Mesenchymal stem cell (in vitro differentiated cells and primary cell): ENCODE results near the gene KCNG4.
A peak's percentile ranks its signal among the peaks of the same experiment; 100 is the strongest.

Experiments used
- DNase-seq: peaks from one replicate; pipeline ENCODE4 v3.0.0-alpha.2; 2013
- H2AFZ ChIP-seq: one replicate; pipeline ENCODE4 v1.6.1; 2013; ENCODE audit warnings: low read depth, mild to moderate bottlenecking, control low read depth, inconsistent platforms, low read length, moderate library complexity
- H2AK5ac ChIP-seq: 2 replicates; pipeline ENCODE4 v1.6.1; 2013; ENCODE audit warnings: low read length, moderate library complexity, mild to moderate bottlenecking, inconsistent platforms; ENCODE audit not compliant: severe bottlenecking
- H2BK120ac ChIP-seq: one replicate; pipeline ENCODE4 v1.6.1; 2013; ENCODE audit warnings: low read depth, mild to moderate bottlenecking, inconsistent platforms, low read length, moderate library complexity
- H2BK12ac ChIP-seq, 2 experiments: one replicate each; pipeline ENCODE4 v1.6.1; 2013; ENCODE audit warnings: inconsistent platforms in 2 of 2, low read length in 2 of 2, mild to moderate bottlenecking in 2 of 2, moderate library complexity in 2 of 2, control low read depth in 1 of 2
- H2BK15ac ChIP-seq: one replicate; pipeline ENCODE4 v1.6.1; 2013; ENCODE audit warnings: mild to moderate bottlenecking, low read depth, inconsistent platforms; ENCODE audit not compliant: poor library complexity, severe bottlenecking
- H2BK5ac ChIP-seq: 2 replicates; pipeline ENCODE4 v1.6.1; 2013; ENCODE audit warnings: low read depth, mild to moderate bottlenecking, low read length, control low read depth, inconsistent platforms; ENCODE audit not compliant: poor library complexity, severe bottlenecking
- H3K14ac ChIP-seq, 2 experiments: one replicate each; pipeline ENCODE4 v1.6.1; 2013; ENCODE audit warnings: inconsistent platforms in 2 of 2, low read length in 2 of 2, control low read depth in 1 of 2, mild to moderate bottlenecking in 1 of 2, moderate library complexity in 1 of 2
- H3K18ac ChIP-seq, 2 experiments: one replicate each; pipeline ENCODE4 v1.6.1; 2013; ENCODE audit warnings: inconsistent platforms in 2 of 2, low read length in 2 of 2, control low read depth in 1 of 2, low read depth in 1 of 2, mild to moderate bottlenecking in 1 of 2
- H3K23ac ChIP-seq, 2 experiments: one replicate each; pipeline ENCODE4 v1.6.1; 2013; ENCODE audit warnings: inconsistent platforms in 2 of 2, low read length in 2 of 2, mild to moderate bottlenecking in 2 of 2, moderate library complexity in 2 of 2, control low read depth in 1 of 2
- H3K27ac ChIP-seq: 2 replicates; pipeline ENCODE4 v1.5.1; 2013; ENCODE audit warnings: mild to moderate bottlenecking, moderate library complexity, low read length, control low read depth, inconsistent platforms; ENCODE audit not compliant: poor library complexity, severe bottlenecking
- H3K27me3 ChIP-seq, 2 experiments: 2 replicates each; pipeline versions ENCODE4 v1.6.1 to v1.7.0; 2013; ENCODE audit warnings: low read length in 2 of 2, mild to moderate bottlenecking in 2 of 2, moderate library complexity in 2 of 2, control low read depth in 1 of 2, inconsistent platforms in 1 of 2; ENCODE audit not compliant: control insufficient read depth in 1 of 2, insufficient read depth in 1 of 2
- H3K36me3 ChIP-seq, 2 experiments: 2 replicates each; pipeline versions ENCODE4 v1.6.1 to v1.7.0; 2013; ENCODE audit warnings: low read length in 2 of 2, control low read depth in 1 of 2, inconsistent platforms in 1 of 2, low read depth in 1 of 2, mild to moderate bottlenecking in 1 of 2; ENCODE audit not compliant: insufficient read depth in 2 of 2, control insufficient read depth in 1 of 2
- H3K4ac ChIP-seq, 2 experiments: one replicate each; pipeline ENCODE4 v1.6.1; 2013; ENCODE audit warnings: inconsistent platforms in 2 of 2, low read length in 2 of 2, mild to moderate bottlenecking in 2 of 2, moderate library complexity in 2 of 2, control low read depth in 1 of 2, low read depth in 1 of 2
- H3K4me1 ChIP-seq: 2 replicates; pipeline ENCODE4 v1.6.1; 2013; ENCODE audit warnings: low read depth, low read length, control low read depth; ENCODE audit not compliant: control insufficient read depth, insufficient read depth
- H3K4me2 ChIP-seq: 2 replicates; pipeline ENCODE4 v1.6.1; 2013; ENCODE audit warnings: low read length, mild to moderate bottlenecking, inconsistent platforms; ENCODE audit not compliant: poor library complexity, severe bottlenecking
- H3K4me3 ChIP-seq, 2 experiments: 2 replicates each; pipeline versions ENCODE4 v1.5.1 to v1.7.0; 2013; ENCODE audit warnings: low read length in 2 of 2, mild to moderate bottlenecking in 2 of 2, control low read depth in 1 of 2, low read depth in 1 of 2; ENCODE audit not compliant: insufficient read depth in 1 of 2
- H3K79me1 ChIP-seq: replicated peaks from 2 replicates; pipeline ENCODE4 v1.6.1; 2013; ENCODE audit warnings: mild to moderate bottlenecking, control low read depth, low read length, inconsistent platforms; ENCODE audit not compliant: poor library complexity, severe bottlenecking
- H3K9ac ChIP-seq: 2 replicates; pipeline ENCODE4 v1.7.0; 2013; ENCODE audit warnings: mild to moderate bottlenecking, low read length, moderate library complexity
- H3K9me3 ChIP-seq: 2 replicates; pipeline ENCODE4 v1.7.0; 2013; ENCODE audit warnings: mild to moderate bottlenecking, low read length; ENCODE audit not compliant: control insufficient read depth
- H4K8ac ChIP-seq: one replicate; pipeline ENCODE4 v1.6.1; 2013; ENCODE audit warnings: inconsistent platforms, mild to moderate bottlenecking, low read length, moderate library complexity
- H4K91ac ChIP-seq: one replicate; pipeline ENCODE4 v1.6.1; 2013; ENCODE audit warnings: mild to moderate bottlenecking, low read length, inconsistent platforms
- WGBS: methylation state at CpG from one replicate; pipeline ENCODE4 v1.1.7; 2013; ENCODE audit warnings: mixed read lengths; 5-methylcytosine and 5-hydroxymethylcytosine counted together

KCNG4 gene

DNA sequence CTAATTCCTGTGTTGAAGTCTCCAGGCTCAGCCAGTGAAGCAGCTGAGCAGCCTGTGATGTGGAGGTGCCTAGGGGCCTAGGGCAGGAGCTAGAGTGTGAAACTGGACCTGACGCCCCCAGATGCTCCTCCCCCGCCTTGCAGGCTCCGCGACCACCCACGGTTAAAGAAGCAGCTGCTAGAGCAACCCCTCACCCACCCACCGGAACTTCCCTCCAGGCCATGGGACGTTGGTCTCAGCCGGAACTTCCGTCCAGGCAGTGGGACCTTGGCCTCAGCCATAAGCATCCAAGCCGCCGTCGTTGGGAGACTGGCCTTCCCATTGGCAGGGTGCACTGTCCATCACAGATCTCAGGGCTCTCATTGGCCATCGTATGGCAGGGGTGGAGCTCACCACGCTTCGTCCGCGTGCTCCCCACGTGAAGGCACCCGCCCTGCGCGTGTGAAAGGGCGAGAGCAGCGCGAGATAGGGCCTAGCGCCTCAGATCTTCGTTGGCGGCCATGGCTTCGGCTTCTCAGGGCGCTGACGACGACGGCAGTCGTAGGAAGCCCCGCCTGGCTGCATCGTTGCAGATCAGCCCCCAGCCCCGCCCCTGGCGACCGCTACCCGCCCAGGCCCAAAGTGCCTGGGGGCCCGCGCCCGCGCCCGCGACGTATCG lies 49.0 kb downstream of the KCNG4 start, which contains the start of gene ADAD2:
Gene ADAD2 (plus strand): TSS at position 427 of the 658 bp plus-strand sequence. CDS start 74 bp downstream, at position 501.
- no peaks in the 10 kb centered on the region for H3K9me3 ChIP-seq
- peak within 1 kb of the TSS in 1 of 2 experiments; percentile 14 for H3K18ac ChIP-seq
- H3K14ac ChIP-seq: peak within 1 kb of the TSS in 1 of 2 experiments; percentile 37
- no peak within 1 kb of the TSS for H3K4ac ChIP-seq
- no peak within 1 kb of the TSS for H3K27ac ChIP-seq
- peaks cover 6% of the 10 kb centered on the region for H3K79me1 ChIP-seq
- H2AFZ ChIP-seq: no peak within 1 kb of the TSS
- peaks cover 0 to 2% of the 10 kb centered on the region in 2 experiments for H3K36me3 ChIP-seq
- no peak within 1 kb of the TSS for H3K23ac ChIP-seq
- H2BK120ac ChIP-seq: no peak within 1 kb of the TSS
- 89% methylated on average over 47 of the region's 47 CpGs for WGBS
- peak; percentile 33 for DNase-seq
- H2AK5ac ChIP-seq: no peak within 1 kb of the TSS
- H3K4me2 ChIP-seq: no peak within 1 kb of the TSS
- H2BK12ac ChIP-seq: no peak within 1 kb of the TSS
- no peak within 1 kb of the TSS for H3K9ac ChIP-seq
- no peak within 1 kb of the TSS for H2BK5ac ChIP-seq
- no peak within 1 kb of the TSS for H4K8ac ChIP-seq
- no peak within 1 kb of the TSS for H4K91ac ChIP-seq
- H3K27me3 ChIP-seq: peaks cover 17 to 28% of the 10 kb centered on the region in 2 experiments
- peak within 1 kb of the TSS in 1 of 2 experiments; percentile 32 for H3K4me3 ChIP-seq
- H2BK15ac ChIP-seq: no peak within 1 kb of the TSS
- H3K4me1 ChIP-seq: peaks cover 8% of the 10 kb centered on the region

DNA sequence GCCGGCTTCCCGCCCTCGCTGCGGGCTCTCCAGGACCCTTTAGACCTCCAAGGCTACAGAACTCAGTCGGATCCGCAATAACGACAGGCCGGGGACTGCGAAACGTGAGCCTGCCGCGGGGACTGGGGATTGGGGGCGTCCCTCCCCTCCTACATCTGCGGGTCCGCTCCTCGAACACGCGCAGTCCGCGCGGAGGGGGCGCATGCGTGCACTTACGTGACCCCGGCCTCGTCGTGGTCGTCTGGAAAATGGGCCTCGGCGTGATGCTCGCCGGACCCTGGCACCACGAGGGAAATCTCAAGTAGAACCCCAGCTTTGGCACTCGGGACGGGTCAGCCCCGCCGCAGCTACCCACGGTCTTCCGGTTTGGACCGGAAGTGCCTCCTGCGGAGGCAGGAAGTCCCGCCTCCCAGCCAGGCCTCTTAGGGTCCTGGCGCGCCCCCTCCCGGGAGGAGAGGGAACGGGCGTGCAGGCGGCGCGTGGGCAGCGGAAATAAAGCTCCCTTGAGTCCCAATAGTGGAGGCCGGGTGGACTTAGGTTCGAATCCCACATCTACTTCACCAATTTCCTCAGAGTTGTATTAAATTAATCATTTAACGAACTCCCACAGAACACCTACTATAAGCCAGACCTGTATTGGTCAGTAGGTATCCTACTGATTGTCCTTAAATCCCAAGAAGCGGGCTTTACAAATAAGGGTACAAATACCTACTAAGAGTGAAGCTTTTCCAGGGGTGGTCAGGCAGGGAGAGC lies 53.0 kb downstream of the KCNG4 start, which contains the start of gene TAF1C:
Gene TAF1C (minus strand): TSS at position 373 of the 753 bp plus-strand sequence. CDS start 2,069 bp downstream, outside the sequence.
- Histone ChIP-seq H3K27me3 (no peaks in the 10 kb centered on the region), H3K14ac (peak within 1 kb of the TSS in 1 of 2 experiments; percentile 99), H2BK5ac (peak within 1 kb of the TSS; percentile 79), H3K4ac (peak within 1 kb of the TSS; percentile 94 to 95), H3K9ac (peak within 1 kb of the TSS; percentile 95), H3K36me3 (peaks cover 30 to 37% of the 10 kb centered on the region in 2 experiments), H3K27ac (no peak within 1 kb of the TSS), H3K23ac (peak within 1 kb of the TSS in 1 of 2 experiments; percentile 95), H2AK5ac (no peak within 1 kb of the TSS), H3K4me3 (peak within 1 kb of the TSS; percentile 98 to 99), H2BK12ac (peak within 1 kb of the TSS; percentile 35 to 49), H2BK15ac (peak within 1 kb of the TSS; percentile 80), H3K18ac (peak within 1 kb of the TSS; percentile 98 to 99), H3K4me1 (peaks cover 7% of the 10 kb centered on the region), H3K4me2 (peak within 1 kb of the TSS; percentile 89), H3K9me3 (no peaks in the 10 kb centered on the region), H2AFZ (peak within 1 kb of the TSS; percentile 97), H3K79me1 (peaks cover 37% of the 10 kb centered on the region), H4K8ac (peak within 1 kb of the TSS; percentile 93), H2BK120ac (no peak within 1 kb of the TSS), H4K91ac (peak within 1 kb of the TSS; percentile 83)
- 3% methylated on average over 55 of the region's 55 CpGs for WGBS
- DNase-seq: peak; percentile 93

DNA sequence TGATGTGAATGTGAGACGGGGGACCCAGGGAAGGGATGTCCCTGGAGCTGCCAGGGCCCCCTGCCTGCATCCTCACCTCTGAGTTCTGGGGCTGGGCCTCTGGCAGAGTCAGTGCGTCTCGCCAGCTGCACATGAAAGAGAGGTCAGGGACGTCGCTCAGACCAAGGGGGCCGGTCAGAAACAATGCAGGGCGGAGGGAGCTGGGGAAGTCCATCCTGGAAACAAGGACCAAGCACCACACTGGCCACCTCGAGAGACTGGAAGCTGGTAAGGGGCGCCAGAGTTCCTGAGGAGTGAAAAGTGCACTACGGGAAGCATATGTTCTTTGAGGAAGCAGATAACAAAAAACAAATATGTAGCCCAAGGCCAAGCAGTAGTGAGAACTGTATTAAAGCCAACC lies 55.0 kb downstream of the KCNG4 start:
- Histone ChIP-seq H3K23ac (no peak overlapping the region), H2BK5ac (no peak overlapping the region), H3K4me3 (no peak overlapping the region), H2AFZ (no peak overlapping the region), H2BK15ac (no peak overlapping the region), H3K4ac (no peak overlapping the region), H3K9ac (no peak overlapping the region), H2BK12ac (no peak overlapping the region), H3K4me2 (no peak overlapping the region), H2BK120ac (no peak overlapping the region), H3K27ac (no peak overlapping the region), H3K14ac (no peak overlapping the region), H3K36me3 (peaks cover 46 to 55% of the 10 kb centered on the region in 2 experiments), H3K4me1 (peaks cover 5% of the 10 kb centered on the region), H2AK5ac (no peak overlapping the region), H4K91ac (no peak overlapping the region), H3K79me1 (peaks cover 48% of the 10 kb centered on the region), H3K27me3 (no peaks in the 10 kb centered on the region), H4K8ac (no peak overlapping the region), H3K18ac (no peak overlapping the region), H3K9me3 (no peaks in the 10 kb centered on the region)
- DNase-seq: no peak
- 95% methylated on average over 10 of the region's 10 CpGs for WGBS
